ENCODE measurements around the gene CARD11.

The CARD11 gene

GRCh38 chr7:2938514-2939192 is 105.0 kb downstream of the CARD11 start:
- no peak for DNase-seq

DNA sequence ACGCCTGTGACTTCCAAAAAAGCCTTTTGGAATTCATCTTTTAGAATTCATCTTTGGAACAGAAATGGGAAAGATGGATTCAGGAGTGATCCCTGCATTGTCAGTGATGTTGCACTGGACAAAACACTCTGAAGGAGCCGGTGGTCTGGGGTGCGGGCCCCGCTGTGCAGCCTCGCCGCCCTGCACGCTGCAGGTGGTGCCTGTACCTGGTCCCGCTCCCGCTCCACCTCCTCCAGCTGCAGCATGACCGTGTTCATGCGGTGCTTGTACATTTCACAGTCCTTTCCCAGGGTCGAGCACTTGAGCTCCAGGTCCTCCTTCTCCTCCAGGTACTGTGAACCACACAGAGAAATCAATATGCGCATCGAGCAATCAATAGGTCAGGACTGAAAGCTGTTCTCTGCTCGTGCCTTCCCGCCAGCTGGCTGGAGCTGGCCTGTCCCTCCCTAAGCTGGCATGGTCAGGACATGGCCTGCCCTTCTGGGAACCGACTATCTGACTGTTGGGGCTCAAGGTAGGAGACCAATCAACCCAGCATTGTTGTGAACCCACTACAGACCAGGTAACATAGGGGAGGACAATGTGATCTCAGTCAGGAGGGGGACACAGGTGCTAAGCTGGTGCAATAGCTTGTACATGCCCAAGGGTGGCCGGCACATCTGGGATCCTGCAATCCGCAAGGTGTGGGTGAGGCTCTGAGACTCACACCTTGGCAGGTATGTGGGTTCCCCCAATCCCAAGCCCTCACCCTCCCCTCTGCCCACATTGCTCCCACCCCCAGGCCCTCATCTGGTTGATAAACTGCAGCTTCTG is 105.8 kb downstream of the CARD11 start:
- no peak for DNase-seq

DNA sequence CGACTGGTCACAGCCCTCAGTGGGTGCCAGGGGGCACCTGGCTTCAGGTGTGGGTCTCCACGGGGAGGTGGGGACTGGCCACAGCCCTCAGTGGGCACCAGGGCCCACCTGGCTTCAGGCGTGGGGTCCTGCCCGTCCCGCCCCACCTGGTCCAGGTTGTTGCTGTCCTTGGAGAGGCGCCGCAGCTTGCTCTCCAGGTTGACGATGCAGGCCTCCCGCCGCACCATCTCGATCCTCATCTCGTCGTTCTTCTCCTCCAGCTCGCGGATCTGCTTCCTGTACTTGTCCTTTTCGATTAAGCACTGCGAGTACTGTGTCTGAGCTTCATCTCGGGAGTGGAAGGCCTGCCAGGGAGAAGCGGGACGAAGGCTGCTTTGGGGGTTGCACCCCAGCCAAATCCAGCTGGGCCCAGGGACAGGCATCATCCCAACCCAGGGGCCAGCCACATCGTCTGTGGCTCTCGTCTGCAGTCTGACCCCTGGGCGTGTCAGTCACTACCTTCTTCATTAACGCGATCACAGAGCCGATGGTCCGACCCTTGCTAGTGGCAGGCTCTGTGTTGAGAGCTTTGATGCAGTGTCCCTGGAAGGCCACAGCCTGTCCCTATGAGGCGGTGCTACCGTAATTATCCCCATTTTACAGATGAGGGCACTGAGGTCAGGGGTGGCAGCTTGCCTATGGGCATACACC is 106.6 kb downstream of the CARD11 start:
- DNase-seq, result no peak

DNA sequence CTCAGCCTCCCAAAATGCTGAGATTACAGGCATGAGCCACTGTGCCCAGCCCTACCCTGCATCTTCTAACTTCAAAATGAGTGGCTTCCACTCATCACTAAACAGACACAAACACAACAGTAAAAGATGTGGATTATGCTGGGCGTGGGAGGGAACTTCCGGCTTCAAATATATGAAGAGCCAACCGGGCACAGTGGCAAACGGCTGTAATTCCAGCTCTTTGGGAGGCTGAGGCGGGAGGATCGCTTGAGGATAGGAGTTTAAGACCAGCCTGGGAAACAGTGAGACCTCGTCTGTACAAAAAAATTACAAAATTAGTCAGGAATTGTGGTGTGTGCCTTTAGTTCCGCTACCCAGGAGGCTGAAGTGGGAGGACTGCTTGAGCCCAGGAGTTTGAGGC is 107.4 kb downstream of the CARD11 start:
- DNase-seq, result no peak

- DNase-seq, result no peak
Observed at GRCh38 chr7:2934984-2935740, 108.5 kb downstream of the CARD11 start.

DNA sequence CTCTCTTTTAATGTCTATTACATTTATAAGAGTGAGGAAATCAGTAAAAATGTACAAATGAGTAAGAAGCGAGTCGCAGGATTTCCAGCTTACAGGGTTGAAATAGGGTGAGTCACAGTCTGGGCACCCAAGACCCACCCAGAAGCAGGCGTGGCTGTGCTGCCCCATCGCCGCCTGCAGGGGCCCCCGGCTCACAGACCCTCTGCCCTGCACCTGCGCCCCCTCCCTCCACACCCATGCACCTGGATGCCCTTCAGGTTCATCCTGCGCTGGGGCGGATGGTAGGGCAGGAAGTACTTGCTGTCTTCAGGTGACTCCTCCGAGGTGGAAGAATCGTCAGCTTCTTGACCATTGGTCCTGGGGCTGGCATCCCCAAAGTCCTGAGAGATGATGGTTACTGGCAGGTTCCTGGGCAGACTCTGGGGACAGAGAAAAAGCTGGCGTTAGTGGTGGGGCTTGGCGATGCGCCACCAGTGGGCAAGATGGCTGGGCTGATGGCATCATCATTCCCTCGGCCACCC is 109.4 kb downstream of the CARD11 start:
- DNase-seq, result no peak

DNA sequence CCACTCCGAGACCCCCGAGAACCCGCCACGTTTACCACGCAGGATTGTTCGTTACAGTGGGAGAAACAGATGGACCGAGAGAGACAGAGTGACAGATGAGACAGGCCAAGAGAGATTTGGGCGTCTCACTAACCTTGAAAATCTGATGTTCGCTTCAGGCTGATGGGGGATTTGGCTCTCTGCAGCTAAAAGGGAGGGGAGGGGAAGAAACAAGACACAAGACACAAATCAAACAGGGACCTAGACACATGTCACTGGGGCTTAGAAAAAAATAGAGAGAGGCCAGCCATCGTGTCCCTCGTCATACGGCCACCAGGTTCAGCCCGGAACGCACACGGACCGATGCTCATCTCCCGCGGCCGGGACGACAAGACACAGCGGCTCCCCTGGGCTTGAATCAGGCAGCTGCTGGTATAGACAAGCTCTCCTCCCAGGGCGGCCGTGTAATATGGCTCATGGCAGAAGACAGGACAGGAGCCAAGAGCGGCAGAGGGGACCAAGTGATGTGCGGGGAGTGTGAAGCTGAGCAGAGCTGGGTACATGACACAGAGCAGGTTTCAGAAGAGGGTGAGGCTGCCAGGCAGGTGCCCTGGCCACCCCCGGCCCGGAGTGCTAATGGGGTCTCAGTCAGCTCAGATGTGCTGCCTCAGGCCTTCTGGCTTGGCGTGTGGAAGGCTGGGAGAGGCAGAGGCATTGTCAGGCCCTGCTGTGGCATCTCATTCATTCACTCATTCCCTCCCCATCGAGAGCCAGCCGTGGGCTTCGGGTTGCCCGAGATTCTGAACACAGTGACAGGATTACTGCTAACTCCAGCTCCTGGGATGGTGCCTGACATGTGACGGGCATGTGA is 111.0 kb downstream of the CARD11 start:
- no peak for DNase-seq

DNA sequence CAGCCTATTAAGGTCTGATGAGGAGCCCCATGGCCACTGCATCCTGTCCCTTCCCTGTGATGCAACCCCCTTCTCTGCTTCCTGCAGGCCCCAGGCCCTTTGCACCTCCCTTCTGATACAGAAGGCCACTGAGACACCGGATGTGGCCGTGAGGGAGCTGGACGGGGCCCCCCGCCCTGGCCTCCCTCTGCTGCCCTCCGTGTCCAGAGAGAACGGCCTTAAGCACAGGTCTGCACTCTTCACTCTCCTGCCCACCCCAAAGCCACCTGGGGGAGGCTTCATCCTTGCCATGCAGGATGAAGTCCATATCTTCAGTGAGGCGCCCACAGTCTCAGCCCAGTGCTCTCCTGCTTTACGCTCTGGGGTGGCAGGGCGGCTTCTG is 112.6 kb downstream of the CARD11 start:
- no peak for DNase-seq

- DNase-seq, result no peak
Observed at GRCh38 chr7:2930310-2931033, 113.2 kb downstream of the CARD11 start.

GRCh38 chr7:2929321-2930201 is 114.1 kb downstream of the CARD11 start:
- DNase-seq, result no peak

DNA sequence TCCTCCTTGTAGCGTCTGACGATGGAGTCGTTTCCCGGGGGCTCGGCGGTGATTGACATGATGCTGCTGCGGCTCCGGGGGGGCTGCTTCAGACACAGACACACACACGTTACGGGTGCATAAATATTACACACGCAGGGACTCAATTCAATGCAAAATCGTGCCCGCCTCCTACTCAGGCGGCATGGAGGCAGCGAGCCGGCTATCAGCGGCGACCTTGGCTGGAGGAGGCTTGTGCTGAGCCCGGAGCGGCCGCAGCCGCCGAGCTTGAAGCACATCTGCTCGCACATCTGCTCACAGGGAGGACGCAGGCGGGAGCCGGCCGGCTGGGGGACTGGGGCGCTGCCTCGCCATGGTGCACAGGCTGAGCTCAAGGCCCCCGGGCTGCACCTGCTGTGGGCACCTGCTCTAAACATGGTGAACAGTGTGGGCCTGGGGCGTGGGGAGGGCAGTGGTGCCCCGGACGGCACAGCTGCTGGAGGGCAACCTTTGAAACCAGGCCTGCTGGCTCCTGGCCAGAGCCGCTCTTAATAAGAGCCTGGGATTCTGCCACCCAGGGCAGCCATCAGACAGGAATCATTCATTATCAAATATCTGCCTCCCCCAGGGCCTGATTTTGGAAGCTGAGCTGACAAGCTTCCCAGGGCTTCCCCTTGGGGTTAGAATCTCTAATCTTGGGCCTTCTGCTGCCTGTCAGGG is 114.9 kb downstream of the CARD11 start:
- no peak for DNase-seq

GRCh38 chr7:2928256-2928612 is 115.4 kb downstream of the CARD11 start:
- no peak for DNase-seq

DNA sequence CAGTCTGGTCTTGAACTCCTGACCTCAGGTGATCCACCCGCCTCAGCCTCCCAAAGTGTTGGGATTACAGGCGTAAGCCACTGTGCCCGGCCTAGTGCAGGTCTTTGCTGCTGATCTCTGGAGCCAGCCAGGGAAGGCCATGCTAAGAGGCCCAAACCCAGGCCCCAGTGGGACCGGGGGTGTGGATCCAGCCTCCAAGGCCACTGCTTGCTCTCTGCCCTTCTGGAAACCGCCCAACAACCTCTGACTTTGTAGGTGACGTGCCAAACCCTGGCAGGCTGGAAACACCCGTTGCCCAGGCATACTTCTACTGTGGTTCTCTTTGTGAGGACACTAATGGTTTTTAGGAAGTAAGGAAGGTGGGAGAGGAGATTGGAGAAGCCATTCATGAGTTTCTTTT is 116.1 kb downstream of the CARD11 start:
- no peak for DNase-seq

- no peak for DNase-seq
Observed at GRCh38 chr7:2926896-2927405, 116.7 kb downstream of the CARD11 start.

GRCh38 chr7:2926120-2926895 is 117.4 kb downstream of the CARD11 start:
- DNase-seq, result no peak

DNA sequence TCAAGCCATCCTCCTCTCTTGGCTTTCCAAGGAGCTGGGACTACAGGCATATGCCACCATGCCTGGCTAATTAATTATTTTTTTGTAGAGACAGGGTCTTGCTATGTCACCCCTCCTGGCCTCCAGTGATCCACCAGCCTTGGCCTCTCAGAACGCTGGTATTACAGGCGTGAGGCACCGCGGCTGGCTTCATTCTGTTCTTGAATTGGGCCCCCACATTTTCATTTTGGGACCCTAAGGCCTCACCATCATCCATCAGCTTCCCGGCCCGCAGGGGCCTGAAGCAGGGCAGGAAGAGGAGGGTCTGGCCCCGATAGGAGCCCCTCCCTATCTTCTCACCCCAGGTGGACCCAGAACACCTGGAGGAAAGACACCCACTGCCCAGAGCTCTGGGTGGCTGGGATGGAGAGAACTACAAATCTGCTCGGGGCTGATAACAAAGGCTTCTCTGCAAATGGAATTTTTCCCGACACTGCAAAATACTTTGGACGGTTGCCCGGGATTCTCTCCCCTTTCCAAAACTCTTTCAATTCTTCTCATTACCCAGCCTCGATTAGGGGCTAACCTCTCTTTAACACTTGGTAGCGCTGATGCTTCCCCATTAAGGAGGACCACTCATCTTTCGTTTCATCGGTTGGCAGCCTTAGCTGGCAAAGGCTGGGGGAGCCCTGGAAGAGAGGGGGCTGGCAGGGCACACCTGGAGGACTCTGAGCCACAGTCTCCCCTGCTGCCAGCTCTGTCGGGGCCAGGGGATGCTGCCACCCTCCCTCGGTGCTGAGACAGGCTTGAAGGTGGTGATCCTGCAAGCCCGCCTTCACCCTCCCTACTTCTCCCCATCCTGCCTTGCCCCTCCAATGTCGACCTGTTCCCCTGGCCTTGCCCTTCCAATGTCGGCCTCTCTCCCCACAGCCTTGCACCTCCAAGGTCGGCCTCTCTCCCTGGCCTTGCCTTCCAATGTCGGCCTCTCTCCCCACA is 118.5 kb downstream of the CARD11 start:
- DNase-seq, result no peak

DNA sequence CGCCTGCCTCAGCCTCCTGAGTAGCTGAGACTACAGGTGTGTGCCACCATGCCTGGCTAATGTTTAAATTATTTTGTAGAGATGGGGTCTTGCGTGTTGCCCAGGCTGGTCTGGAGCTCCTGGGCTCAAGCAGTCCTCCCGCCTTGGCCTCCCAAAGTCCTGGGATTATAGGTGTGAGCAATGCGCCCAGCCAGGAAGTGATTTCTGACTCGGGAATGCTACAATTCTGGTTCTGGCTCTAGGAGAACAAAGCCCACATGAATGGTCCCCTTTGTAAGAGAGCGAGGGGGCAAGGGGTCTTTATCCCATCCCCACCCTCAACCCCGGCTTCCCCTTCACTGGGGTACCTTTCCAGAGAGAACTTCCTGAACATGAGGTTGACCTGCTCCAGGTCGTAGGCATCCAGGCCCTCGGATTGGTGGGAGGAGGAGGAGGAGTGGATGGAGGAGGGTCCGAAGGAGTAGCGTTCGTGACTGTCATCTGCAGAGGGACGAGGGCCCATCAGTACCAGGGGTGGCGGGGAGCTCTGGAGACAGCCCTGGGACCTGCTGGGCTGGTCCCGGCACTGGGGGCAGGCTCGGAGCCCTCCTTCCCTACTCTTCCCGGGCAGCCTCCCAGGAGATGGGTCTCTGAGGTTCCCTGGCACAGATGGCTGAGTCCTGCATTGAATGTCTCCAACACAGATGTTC is 119.6 kb downstream of the CARD11 start:
- no peak for DNase-seq

Data from effector CD4-positive, alpha-beta T cell (primary cell).